H1 (cell line): ENCODE data around the gene PTPRD. TPM values are rescaled to one million over a fixed set of nuclear protein-coding genes. Genes with fewer than 3 reads are reported as not detected.

Experiments used
- CTCF ChIA-PET: fragments of 300-600 bp; sonication (Branson Sonifier 250); formaldehyde crosslinking; loops from one replicate; lab custom pipeline; 2021; ENCODE audit not compliant: partially characterized antibody; lab: Charles Lee
- POLR2A ChIA-PET: fragments of 300-600 bp; sonication (Branson Sonifier 250); formaldehyde crosslinking; loops from one replicate; lab custom pipeline; 2021; ENCODE audit warnings: inconsistent platforms; ENCODE audit not compliant: partially characterized antibody; lab: Charles Lee
- DNase-seq, 2 experiments: peaks; one replicate each; pipeline versions ENCODE4 v3.0.0 to v3.0.0-alpha.2; 2010 to 2022; ENCODE audit warnings: low spot score in 2 of 2, low read depth in 1 of 2, mixed read lengths in 1 of 2
- FAIRE-seq: peaks from 2 replicates; lab custom pipeline; 2011; peaks lifted over from hg19 to GRCh38; lab: Jason Lieb, UNC
- H2AFZ ChIP-seq: 2 replicates; pipeline ENCODE4 v1.8.1; 2012; ENCODE audit warnings: low read length, inconsistent platforms
- H2AK5ac ChIP-seq: 2 replicates; pipeline ENCODE4 v1.6.1; 2013; ENCODE audit warnings: low read depth, low read length
- H2BK120ac ChIP-seq: replicated peaks from 2 replicates; pipeline ENCODE3; 2013; ENCODE audit warnings: low read depth, low read length, inconsistent platforms
- H2BK12ac ChIP-seq: 2 replicates; pipeline ENCODE4 v1.6.1; 2013; ENCODE audit warnings: low read depth, low read length
- H2BK15ac ChIP-seq: 2 replicates; pipeline ENCODE4 v1.6.1; 2013; ENCODE audit warnings: low read length
- H2BK20ac ChIP-seq: 2 replicates; pipeline ENCODE4 v1.6.1; 2013; ENCODE audit warnings: low read length
- H2BK5ac ChIP-seq: 2 replicates; pipeline ENCODE4 v1.6.1; 2013; ENCODE audit warnings: low read depth, low read length
- H3K14ac ChIP-seq: 2 replicates; pipeline ENCODE4 v1.6.1; 2013; ENCODE audit warnings: inconsistent platforms; ENCODE audit not compliant: insufficient read length
- H3K18ac ChIP-seq: 2 replicates; pipeline ENCODE4 v1.6.1; 2013; ENCODE audit warnings: low read length; ENCODE audit errors: extremely low read depth
- H3K23ac ChIP-seq: 2 replicates; pipeline ENCODE4 v1.6.1; 2013; ENCODE audit warnings: inconsistent platforms; ENCODE audit not compliant: insufficient read length
- H3K23me2 ChIP-seq: 2 replicates; pipeline ENCODE4 v1.6.1; 2013; ENCODE audit warnings: low read depth, low read length
- H3K27ac ChIP-seq: 2 replicates; pipeline ENCODE4 v1.6.1; 2011; ENCODE audit warnings: low read depth, low read length, inconsistent platforms
- H3K27me3 ChIP-seq, 4 experiments: replicated peaks in 1 of 4; 1 replicate in 1 of 4; 2 replicates in 3 of 4; pipeline versions ENCODE4 v1.6.1 to v1.8.1; 2011 to 2013; ENCODE audit warnings: low read length in 3 of 4, mild to moderate bottlenecking in 3 of 4, inconsistent platforms in 2 of 4, mixed read lengths in 2 of 4, moderate library complexity in 1 of 4; ENCODE audit not compliant: control insufficient read depth in 3 of 4, insufficient read depth in 3 of 4; ENCODE audit errors: extremely low read depth in 1 of 4
- H3K36me3 ChIP-seq, 4 experiments: 2 replicates each; pipeline versions ENCODE4 v1.6.1 to v1.8.1; 2011 to 2013; ENCODE audit warnings: mild to moderate bottlenecking in 4 of 4, low read length in 3 of 4, moderate library complexity in 2 of 4, control low read depth in 1 of 4, inconsistent platforms in 1 of 4; ENCODE audit not compliant: insufficient read depth in 4 of 4, control insufficient read depth in 2 of 4
- H3K4ac ChIP-seq: replicated peaks from 2 replicates; pipeline ENCODE3; 2013; ENCODE audit warnings: low read length, low read depth, mixed read lengths, inconsistent platforms; ENCODE audit not compliant: insufficient read length
- H3K4me1 ChIP-seq, 4 experiments: replicated peaks in 1 of 4; 1 replicate in 1 of 4; 2 replicates in 3 of 4; pipeline versions ENCODE4 v1.6.1 to v1.8.1; 2011 to 2013; ENCODE audit warnings: low read length in 3 of 4, inconsistent platforms in 2 of 4, mixed read lengths in 1 of 4; ENCODE audit not compliant: insufficient read depth in 4 of 4, control insufficient read depth in 3 of 4
- H3K4me2 ChIP-seq, 2 experiments: 2 replicates each; pipeline versions ENCODE4 v1.6.1 to v1.8.1; 2011 to 2013; ENCODE audit warnings: low read depth in 2 of 2, low read length in 2 of 2, control low read depth in 1 of 2, inconsistent platforms in 1 of 2, mild to moderate bottlenecking in 1 of 2; ENCODE audit not compliant: insufficient read depth in 1 of 2
- H3K4me3 ChIP-seq, 4 experiments: fragments of 200-600, 300-600 bp in 1 of 4; sonication (generic), shearing (Covaris generic), sonication (Bioruptor Twin) in 1 of 4; 2 replicates each; pipeline versions ENCODE4 v1.5.1 to v1.8.1; 2011 to 2016; ENCODE audit warnings: low read length in 4 of 4, low read depth in 3 of 4, control low read depth in 2 of 4, inconsistent platforms in 2 of 4, mild to moderate bottlenecking in 2 of 4, mixed read lengths in 1 of 4, moderate library complexity in 1 of 4; ENCODE audit not compliant: insufficient read depth in 2 of 4; ENCODE audit errors: extremely low read depth in 1 of 4
- H3K56ac ChIP-seq: replicated peaks from 2 replicates; pipeline ENCODE3; 2013; ENCODE audit warnings: low read depth, mild to moderate bottlenecking, mixed read lengths, low read length, inconsistent platforms; ENCODE audit not compliant: insufficient read length
- H3K79me1 ChIP-seq: 2 replicates; pipeline ENCODE4 v1.6.1; 2013; ENCODE audit warnings: low read depth, low read length, control low read depth
- H3K79me2 ChIP-seq, 2 experiments: 2 replicates each; pipeline versions ENCODE4 v1.6.1 to v1.8.1; 2012 to 2013; ENCODE audit warnings: low read length in 2 of 2, mild to moderate bottlenecking in 2 of 2, inconsistent platforms in 1 of 2; ENCODE audit not compliant: insufficient read depth in 2 of 2, control insufficient read depth in 1 of 2
- H3K9ac ChIP-seq, 4 experiments: replicated peaks in 1 of 4; 1 replicate in 1 of 4; 2 replicates in 3 of 4; pipeline versions ENCODE4 v1.6.1 to v1.8.1; 2011 to 2013; ENCODE audit warnings: low read depth in 3 of 4, low read length in 3 of 4, control low read depth in 2 of 4, mild to moderate bottlenecking in 2 of 4, moderate library complexity in 2 of 4, inconsistent platforms in 1 of 4; ENCODE audit errors: extremely low read depth in 1 of 4
- H3K9me3 ChIP-seq, 2 experiments: 2 replicates each; pipeline versions ENCODE4 v1.6.1 to v1.8.1; 2012 to 2013; ENCODE audit warnings: mild to moderate bottlenecking in 2 of 2, moderate library complexity in 2 of 2, control low read depth in 1 of 2, inconsistent platforms in 1 of 2, low read depth in 1 of 2, low read length in 1 of 2, mixed read lengths in 1 of 2; ENCODE audit not compliant: insufficient read depth in 2 of 2
- H4K20me1 ChIP-seq, 2 experiments: replicated peaks in 1 of 2; 2 replicates each; pipeline versions ENCODE3 to v1.8.1; 2011 to 2013; ENCODE audit warnings: inconsistent platforms in 2 of 2, low read length in 2 of 2, mild to moderate bottlenecking in 1 of 2; ENCODE audit not compliant: insufficient read depth in 2 of 2, control insufficient read depth in 1 of 2
- H4K5ac ChIP-seq: 2 replicates; pipeline ENCODE4 v1.6.1; 2013; ENCODE audit warnings: low read length, low read depth, mixed read lengths, inconsistent platforms; ENCODE audit not compliant: insufficient read length
- H4K8ac ChIP-seq: 2 replicates; pipeline ENCODE4 v1.8.0; 2013; ENCODE audit warnings: mild to moderate bottlenecking, moderate library complexity, low read length, inconsistent platforms; ENCODE audit not compliant: insufficient read depth; ENCODE audit errors: extremely low read depth
- H4K91ac ChIP-seq: replicated peaks from 2 replicates; pipeline ENCODE3; 2013; ENCODE audit warnings: low read length, mixed read lengths, inconsistent platforms; ENCODE audit not compliant: insufficient read length
- CREB1 ChIP-seq: IDR thresholded peaks from 2 replicates; pipeline ENCODE4 v1.6.1; 2012; ENCODE audit warnings: inconsistent platforms
- EP300 ChIP-seq, 2 experiments: IDR thresholded peaks; 1 replicate in 1 of 2; 2 replicates in 1 of 2; pipeline ENCODE4 v1.6.1; 2011 to 2012; ENCODE audit warnings: low read depth in 2 of 2, low read length in 2 of 2, mild to moderate bottlenecking in 2 of 2, borderline replicate concordance in 1 of 2, inconsistent platforms in 1 of 2, moderate library complexity in 1 of 2
- POLR2A ChIP-seq, 2 experiments: IDR thresholded peaks; 1 replicate in 1 of 2; 2 replicates in 1 of 2; pipeline ENCODE4 v1.6.1; 2011; ENCODE audit warnings: low read depth in 2 of 2, low read length in 2 of 2, mild to moderate bottlenecking in 2 of 2; ENCODE audit errors: control extremely low read depth in 1 of 2
- SP1 ChIP-seq: IDR thresholded peaks from 2 replicates; pipeline ENCODE4 v1.6.1; 2011; ENCODE audit warnings: low read depth, low read length
- TEAD4 ChIP-seq: IDR thresholded peaks from 2 replicates; pipeline ENCODE4 v1.6.1; 2012; ENCODE audit warnings: low read depth, low read length, inconsistent platforms, mixed read lengths
- WGBS, 2 experiments: shearing (Covaris generic) in 1 of 2; methylation state at CpG; one replicate each; pipeline versions ENCODE4 v1.1.6 to v1.1.7; 2013 to 2015; ENCODE audit warnings: low lambda C conversion rate in 2 of 2, mixed read lengths in 2 of 2, inconsistent platforms in 1 of 2, low coverage in 1 of 2, missing lambda C conversion rate in 1 of 2; ENCODE audit not compliant: insufficient replicate concordance in 2 of 2, insufficient coverage in 1 of 2, insufficient read length in 1 of 2; ENCODE audit errors: extremely low coverage in 1 of 2, missing lambda C conversion rate in 1 of 2; 5-methylcytosine and 5-hydroxymethylcytosine counted together
- polyA plus RNA-seq, 7 experiments: library from polyadenylated mRNA; depleted of rRNA in 3 of 7; stranded (reverse) in 5 of 7; unstranded in 2 of 7; fragments of >200 nt in 5 of 7; fragments of 200-250 nt in 2 of 7; gene quantifications; 1 replicate in 5 of 7; 2 replicates in 1 of 7; 4 replicates in 1 of 7; pipeline versions ENCODE4 v1.2.1 to v1.2.3, GENCODE V29; 2011 to 2013; ENCODE audit warnings: missing spikeins in 2 of 7, mixed read lengths in 2 of 7
- total RNA-seq: library from RNA; stranded (reverse); fragmentation: NEBNext Ultra II Directional; extraction: Animal tissue kit (Norgen Biotek cat#: 25700); gene quantifications from 2 replicates; pipeline ENCODE4 v1.2.1, GENCODE V29; 2021

The PTPRD gene
- total and polyA plus RNA-seq, 2 of the 8 experiments (the other 6 are each of a cell fraction or from before 2014, with no cell fraction given) = 17.2 to 77.0 TPM

DNA sequence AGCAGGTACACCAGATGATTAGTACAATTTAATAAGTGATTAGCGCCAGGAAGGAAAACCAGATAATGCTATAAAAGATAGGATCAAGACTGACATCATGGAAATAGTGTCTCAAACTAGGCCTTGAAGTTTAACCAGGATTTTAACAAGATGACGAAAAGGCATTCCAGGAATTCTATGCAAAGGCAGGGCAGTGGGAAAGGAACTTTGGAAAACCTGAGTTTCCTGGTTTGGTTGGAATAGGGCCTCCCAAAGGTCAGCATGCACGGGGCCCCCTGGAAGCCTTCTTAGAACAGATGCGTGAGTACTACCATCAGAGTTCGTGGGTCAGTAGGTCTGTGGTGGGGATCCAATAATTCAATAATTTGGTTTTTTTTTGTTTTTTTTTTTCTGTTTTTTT is 1878.0 kb downstream of the PTPRD start:
- Histone ChIP-seq H3K56ac (no peak overlapping the region), H4K20me1 (no peaks in the 10 kb centered on the region), H3K79me1 (no peaks in the 10 kb centered on the region), H3K27me3 (no peaks in the 10 kb centered on the region), H3K79me2 (no peaks in the 10 kb centered on the region; a peak in 1 of 4 replicates), H4K91ac (no peak overlapping the region), H3K4ac (no peak overlapping the region), H3K14ac (no peak overlapping the region), H3K23ac (no peak overlapping the region), H3K9ac (no peak overlapping the region), H2BK20ac (no peak overlapping the region), H3K4me1 (peaks cover 0 to 16% (median 11%) of the 10 kb centered on the region in 4 experiments; a peak in 5 of 7 replicates), H2BK15ac (no peak overlapping the region), H2BK120ac (no peak overlapping the region), H3K36me3 (no peaks in the 10 kb centered on the region), H2AK5ac (no peak overlapping the region), H3K18ac (no peak overlapping the region), H2BK5ac (0 out of 2 replicates have a peak overlapping the region, but pooled peaks have one; percentile 26), H4K8ac (no peak overlapping the region), H2BK12ac (peak overlapping the region; percentile 81; the same call in 1 of the 2 replicates), H2AFZ (no peak overlapping the region), H3K23me2 (no peaks in the 10 kb centered on the region), H3K9me3 (no peaks in the 10 kb centered on the region), H3K27ac (no peak overlapping the region), H3K4me3 (peak overlapping the region in 1 of 4 experiments; percentile 13; a peak in 1 of 8 replicates), H3K4me2 (no peak overlapping the region; a peak in 1 of 4 replicates), H4K5ac (no peak overlapping the region)
- DNase-seq (peak in 1 of 2 experiments; percentile 41), FAIRE-seq (peak; percentile 78)
- ChIA-PET CTCF (no interaction called here), POLR2A (no interaction called here)
- TF ChIP-seq POLR2A (IDR thresholded peaks at IDR 0.05; ENCODE audit: control extremely low read depth in 1 of 2, low read depth in 2 of 2, low read length in 2 of 2) (no peak), SP1 (peak; percentile 52; the same call in 1 of the 2 replicates), TEAD4 (peak; percentile 97), EP300 (IDR thresholded peaks at IDR 0.05; ENCODE audit: borderline replicate concordance in 1 of 2, low read depth in 2 of 2, low read length in 2 of 2) (0 out of 3 replicates have a peak, but pooled peaks of 1 of the 2 experiments have one; percentile 43), CREB1 (peak; percentile 43; the same call in 1 of the 2 replicates)
- WGBS, 2 experiments = 55% methylated on average over 5 of the region's 5 CpGs; no CpG with 5 or more reads in 1 of the 2 experiments
